HEK293 (cell line): ENCODE results near the gene ARID1A.

Experiments
- CTCF ChIP-seq: fragments of 450-650 bp; formaldehyde crosslinking; IDR thresholded peaks from 2 replicates; pipeline ENCODE4 v1.5.1; 2016; ENCODE audit warnings: missing biosample characterization, missing genetic modification characterization
- KLF16 ChIP-seq: fragments of 450-650 bp; formaldehyde crosslinking; IDR thresholded peaks from 2 replicates; pipeline ENCODE4 v1.5.1; 2017; ENCODE audit warnings: missing biosample characterization, missing genetic modification characterization
- PATZ1 ChIP-seq: fragments of 450-650 bp; formaldehyde crosslinking; IDR thresholded peaks from 2 replicates; pipeline ENCODE4 v1.5.1; 2016; ENCODE audit warnings: missing biosample characterization, missing genetic modification characterization
- PRDM1 ChIP-seq: fragments of 450-650 bp; formaldehyde crosslinking; IDR thresholded peaks from 2 replicates; pipeline ENCODE4; 2016; ENCODE audit warnings: missing biosample characterization, missing genetic modification characterization
- ZFP41 ChIP-seq: fragments of 450-650 bp; formaldehyde crosslinking; IDR thresholded peaks from 2 replicates; pipeline ENCODE4 v1.5.1; 2016; ENCODE audit warnings: missing biosample characterization, missing genetic modification characterization, borderline replicate concordance
- ZNF138 ChIP-seq: fragments of 450-650 bp; formaldehyde crosslinking; IDR thresholded peaks from 2 replicates; pipeline ENCODE4 v1.5.1; 2016; ENCODE audit warnings: missing biosample characterization, missing genetic modification characterization, borderline replicate concordance
- ZNF16 ChIP-seq: fragments of 450-650 bp; formaldehyde crosslinking; IDR thresholded peaks from 2 replicates; pipeline ENCODE4 v1.5.1; 2016; ENCODE audit warnings: low read depth, missing biosample characterization, missing genetic modification characterization
- ZNF24 ChIP-seq: fragments of 450-650 bp; formaldehyde crosslinking; IDR thresholded peaks from 2 replicates; pipeline ENCODE4 v1.5.1; 2016; ENCODE audit warnings: missing biosample characterization, missing genetic modification characterization
- ZNF768 ChIP-seq: fragments of 450-650 bp; formaldehyde crosslinking; IDR thresholded peaks from 2 replicates; pipeline ENCODE4 v1.5.1; 2018; ENCODE audit warnings: missing biosample characterization, mild to moderate bottlenecking, missing genetic modification characterization

- TF ChIP-seq ZNF138 (tag by site-specific recombination) = no peak
- TF ChIP-seq CTCF (tag by site-specific recombination) = no peak
- no peak for TF ChIP-seq PRDM1 (tag by site-specific recombination)
- TF ChIP-seq ZNF16 = no peak
- TF ChIP-seq ZNF24 (tag by site-specific recombination) = no peak
- no peak for TF ChIP-seq PATZ1
- no peak for TF ChIP-seq KLF16 (tag by site-specific recombination)
- TF ChIP-seq ZNF768 (tag by site-specific recombination) = no peak
- TF ChIP-seq ZFP41 (tag by site-specific recombination) = no peak
Measured at GRCh38 chr1:26788515-26788785, 92.6 kb downstream of the ARID1A start.
